GM12878 (cell line): ENCODE results near the gene CCSER1. TPM values are rescaled to one million over a fixed set of nuclear protein-coding genes. Genes with fewer than 3 reads are reported as not detected.

Experiments
- ATAC-seq: fragments of 200-7000 bp; cut with Tn5 transposase; 3 replicates; pipeline ENCODE4 v1.9.1; 2020; ENCODE audit warnings: mild to moderate bottlenecking, moderate library complexity
- BruUV-seq: library from RNA; stranded (reverse); fragments of 400-500 nt; replicated peaks from 2 replicates; lab custom pipeline; 2021; lab: Mats Ljungman, UMichigan
- CTCF ChIA-PET: fragments of 300-600 bp; sonication (Branson Sonifier 250); formaldehyde crosslinking; extraction: SDS; loops from one replicate; lab custom pipeline; 2021; ENCODE audit warnings: inconsistent platforms; lab: Yijun Ruan, JAX
- POLR2A ChIA-PET: fragments of 350-600 bp; formaldehyde crosslinking; extraction: SDS; loops from one replicate; lab custom pipeline; 2021; ENCODE audit warnings: inconsistent platforms; lab: Charles Lee
- RAD21 ChIA-PET: fragments of 300-600 bp; sonication (Branson Sonifier 250); formaldehyde crosslinking; loops from one replicate; lab custom pipeline; 2023; ENCODE audit warnings: antibody characterized with exemption; ENCODE audit not compliant: unreplicated experiment; lab: Charles Lee
- SMC1A ChIA-PET: fragments of 300-600 bp; sonication (Branson Sonifier 250); formaldehyde crosslinking; loops from one replicate; lab custom pipeline; 2023; ENCODE audit not compliant: unreplicated experiment, uncharacterized antibody; lab: Charles Lee
- DNase-seq: peaks from one replicate; pipeline ENCODE4 v3.0.0-alpha.2; 2011; ENCODE audit warnings: low read depth, low spot score
- FAIRE-seq: peaks from 3 replicates; lab custom pipeline; 2011; peaks lifted over from hg19 to GRCh38; lab: Jason Lieb, UNC
- H2AFZ ChIP-seq: 2 replicates; pipeline ENCODE4 v1.6.0; 2011; ENCODE audit warnings: low read depth, low read length, control low read depth; ENCODE audit not compliant: control insufficient read depth
- H3K27ac ChIP-seq: 2 replicates; pipeline ENCODE4 v1.5.1; 2011; ENCODE audit warnings: control low read depth; ENCODE audit not compliant: control insufficient read depth, insufficient read depth
- H3K27me3 ChIP-seq, 2 experiments: replicated peaks in 1 of 2; 2 replicates each; pipeline versions ENCODE4 v1.6.0 to v1.6.1; 2011; ENCODE audit warnings: low read length in 1 of 2; ENCODE audit not compliant: control insufficient read depth in 2 of 2, insufficient read depth in 2 of 2
- H3K36me3 ChIP-seq, 2 experiments: 2 replicates each; pipeline ENCODE4 v1.5.1; 2011; ENCODE audit warnings: low read length in 1 of 2; ENCODE audit not compliant: control insufficient read depth in 2 of 2, insufficient read depth in 2 of 2
- H3K4me1 ChIP-seq: 2 replicates; pipeline ENCODE4 v1.6.1; 2011; ENCODE audit warnings: mild to moderate bottlenecking, low read length, moderate library complexity, mixed read lengths; ENCODE audit not compliant: control insufficient read depth, insufficient read depth
- H3K4me2 ChIP-seq: 2 replicates; pipeline ENCODE4 v1.6.0; 2011; ENCODE audit warnings: control low read depth; ENCODE audit not compliant: control insufficient read depth, insufficient read depth
- H3K4me3 ChIP-seq: fragments of 200-600 bp; sonication (generic); 2 replicates; pipeline ENCODE4 v1.5.1; 2016
- H3K79me2 ChIP-seq: 2 replicates; pipeline ENCODE4 v1.6.0; 2011; ENCODE audit warnings: low read length; ENCODE audit not compliant: control insufficient read depth, insufficient read depth
- H3K9ac ChIP-seq: 2 replicates; pipeline ENCODE4 v1.8.0; 2011; ENCODE audit warnings: low read length, control low read depth, mixed read lengths; ENCODE audit not compliant: control insufficient read depth, insufficient read depth
- H3K9me3 ChIP-seq: replicated peaks from 3 replicates; pipeline ENCODE4 v1.5.1; 2011; ENCODE audit warnings: mild to moderate bottlenecking, low read length; ENCODE audit not compliant: control insufficient read depth, insufficient read depth
- H4K20me1 ChIP-seq: 2 replicates; pipeline ENCODE4 v1.6.0; 2011; ENCODE audit not compliant: control insufficient read depth, insufficient read depth
- ATF7 ChIP-seq: fragments of 450-650 bp; IDR thresholded peaks from 2 replicates; pipeline ENCODE4 v1.6.1; 2016; ENCODE audit warnings: low read depth, mild to moderate bottlenecking
- BRCA1 ChIP-seq: IDR thresholded peaks from 2 replicates; pipeline ENCODE4 v1.6.1; 2011; ENCODE audit warnings: low read depth, low read length, improper control_type of control experiment
- E2F8 ChIP-seq: fragments of 450-650 bp; IDR thresholded peaks from 2 replicates; pipeline ENCODE4 v1.6.1; 2018; ENCODE audit warnings: mild to moderate bottlenecking, low read depth, moderate library complexity; ENCODE audit not compliant: partially characterized antibody
- EZH2 ChIP-seq: IDR thresholded peaks from 2 replicates; pipeline ENCODE4 v1.6.1; 2012; ENCODE audit warnings: low read depth, mild to moderate bottlenecking, control low read depth, inconsistent platforms, low read length, borderline replicate concordance; ENCODE audit not compliant: control insufficient read depth
- IRF4 ChIP-seq: IDR thresholded peaks from 2 replicates; pipeline ENCODE4 v1.6.1; 2011; ENCODE audit warnings: low read depth, low read length
- NFYB ChIP-seq: IDR thresholded peaks from 2 replicates; pipeline ENCODE4 v1.6.1; 2011; ENCODE audit warnings: low read depth, mild to moderate bottlenecking, low read length, improper control_type of control experiment, moderate library complexity; ENCODE audit not compliant: insufficient read depth
- SMARCA5 ChIP-seq: fragments of 450-650 bp; IDR thresholded peaks from 2 replicates; pipeline ENCODE4 v1.6.1; 2017; ENCODE audit warnings: mild to moderate bottlenecking
- STAT3 ChIP-seq: IDR thresholded peaks from 2 replicates; pipeline ENCODE4 v1.6.1; 2011; ENCODE audit warnings: low read depth, low read length, improper control_type of control experiment
- ZNF217 ChIP-seq: fragments of 450-650 bp; IDR thresholded peaks from 2 replicates; pipeline ENCODE4 v1.6.1; 2017; ENCODE audit warnings: antibody characterized with exemption, mild to moderate bottlenecking
- ZNF622 ChIP-seq: fragments of 450-650 bp; IDR thresholded peaks from 2 replicates; pipeline ENCODE4 v1.6.1; 2017; ENCODE audit warnings: mild to moderate bottlenecking, inconsistent platforms
- WGBS: methylation state at CpG from one replicate; pipeline ENCODE4 v1.1.6; 2016; ENCODE audit warnings: low lambda C conversion rate; ENCODE audit not compliant: insufficient replicate concordance, insufficient coverage; ENCODE audit errors: missing lambda C conversion rate; 5-methylcytosine and 5-hydroxymethylcytosine counted together
- in situ Hi-C: fragments of 300-500 bp; cut with MboI; formaldehyde crosslinking; loops from 9 replicates; pipeline ENCODE4 v1.14.3; 2018; ENCODE audit warnings: mixed read lengths
- intact Hi-C: fragments of 100-400 bp; cut with micrococcal nuclease; formaldehyde crosslinking; loops from one replicate; pipeline ENCODE4 v1.14.2; 2022; ENCODE audit not compliant: unreplicated experiment
- polyA plus RNA-seq, 11 experiments: library from polyadenylated mRNA; depleted of rRNA in 4 of 11; unstranded in 6 of 11; stranded (reverse) in 5 of 11; fragments of >200 nt; fragmentation: Nextera tagmentation in 4 of 11; fragmentation: Illumina TruSeq in 1 of 11; extraction: Ambion mirVana in 4 of 11; extraction: Trizol in 1 of 11; gene quantifications; 1 replicate in 1 of 11; 2 replicates in 10 of 11; pipeline versions ENCODE4 v1.2.1 to v1.2.3, GENCODE V29; 2011 to 2016; ENCODE audit warnings: inconsistent platforms in 2 of 11, missing spikeins in 2 of 11, low read depth in 1 of 11
- total RNA-seq, 4 experiments: library from RNA; depleted of rRNA in 3 of 4; stranded (reverse); fragments of >200 nt in 3 of 4; fragmentation: Illumina TruSeq in 1 of 4; extraction: Trizol in 1 of 4; gene quantifications; 2 replicates each; pipeline versions ENCODE4 v1.2.1 to v1.2.3, GENCODE V29; 2013 to 2021

Gene CCSER1
- total and polyA plus RNA-seq, 10 of the 15 experiments (the other 5 are each of a cell fraction or from before 2014, with no cell fraction given), result 0.22 to 2.7 (median 1.0) TPM

GRCh38 chr4:91631335-91631734 lies 1504.1 kb downstream of the CCSER1 start:
- DNase-seq, result no peak
- ChIA-PET POLR2A (no interaction called here), SMC1A (no interaction called here), RAD21 (no interaction called here), CTCF (no interaction called here)
- TF ChIP-seq ZNF217 (no peak), ATF7 (no peak), IRF4 (no peak), STAT3 (no peak), NFYB (no peak), EZH2 (no peak), BRCA1 (no peak), E2F8 (no peak), ZNF622 (no peak), SMARCA5 (no peak)
- 10% methylated on average over 3 of the region's 3 CpGs for WGBS
- Histone ChIP-seq H3K4me1 (no peaks in the 10 kb centered on the region), H3K27me3 (no peaks in the 10 kb centered on the region), H3K9me3 (no peaks in the 10 kb centered on the region), H3K79me2 (no peaks in the 10 kb centered on the region), H3K27ac (no peak overlapping the region), H3K36me3 (no peaks in the 10 kb centered on the region), H3K9ac (no peak overlapping the region), H4K20me1 (no peaks in the 10 kb centered on the region), H3K4me2 (no peak overlapping the region), H2AFZ (no peak overlapping the region), H3K4me3 (no peak overlapping the region)
- in situ Hi-C loops, result no loop called here
- ATAC-seq, result no peak
- intact Hi-C loops, result no loop called here
- no TSS peak for BruUV-seq
- FAIRE-seq, result no peak
